ENCODE data around the gene ARID1B.
"Not testable (repeated sequence)": the region's sequence is repeated elsewhere in the genome, so short reads cannot be mapped to it uniquely, and the experiment has no call there.

ARID1B gene

DNA sequence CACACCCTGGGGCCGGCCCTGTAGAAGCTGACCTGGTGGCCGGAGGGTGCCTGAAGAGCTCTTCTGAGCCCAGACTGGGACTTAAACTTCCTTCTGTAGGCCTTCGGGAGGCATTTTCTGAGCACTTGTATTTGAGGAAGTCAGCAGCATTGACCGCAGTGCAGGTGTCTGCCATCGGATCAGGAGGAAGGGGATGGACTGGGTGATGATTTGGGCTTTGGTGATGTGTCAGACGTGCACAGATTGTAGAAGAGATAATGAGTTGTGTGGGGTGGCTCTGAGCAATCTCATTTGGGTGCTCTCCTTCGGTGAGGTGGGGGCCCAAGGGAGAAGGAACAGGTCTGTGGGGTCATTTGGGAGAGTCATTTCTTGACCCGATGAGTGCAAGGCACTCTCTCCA is 150.9 kb downstream of the ARID1B start:
- no peak for DNase-seq (ENCODE audit: extremely low read depth in 1 of 2, low read depth in 1 of 2)

DNA sequence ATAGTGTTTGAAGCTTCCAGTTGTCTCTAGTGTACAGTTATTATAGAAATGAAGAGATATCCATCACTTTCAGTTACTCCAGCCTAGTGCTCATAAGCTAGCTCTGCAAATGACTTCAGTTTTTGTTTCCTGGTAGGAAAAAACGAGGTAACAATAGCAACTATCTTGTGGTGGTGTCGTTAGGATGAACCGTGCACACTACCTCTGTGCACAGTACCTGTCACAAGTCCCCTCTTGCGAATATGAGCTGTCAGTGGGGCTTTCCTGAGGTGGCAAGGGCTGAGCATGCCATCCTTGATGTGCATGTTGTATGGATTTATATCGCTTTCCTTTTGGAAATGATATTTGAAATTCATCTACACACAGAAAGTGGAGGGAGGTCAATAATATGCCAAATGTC is 151.8 kb downstream of the ARID1B start:
- DNase-seq (ENCODE audit: extremely low read depth in 1 of 2, low read depth in 1 of 2) = no peak

DNA sequence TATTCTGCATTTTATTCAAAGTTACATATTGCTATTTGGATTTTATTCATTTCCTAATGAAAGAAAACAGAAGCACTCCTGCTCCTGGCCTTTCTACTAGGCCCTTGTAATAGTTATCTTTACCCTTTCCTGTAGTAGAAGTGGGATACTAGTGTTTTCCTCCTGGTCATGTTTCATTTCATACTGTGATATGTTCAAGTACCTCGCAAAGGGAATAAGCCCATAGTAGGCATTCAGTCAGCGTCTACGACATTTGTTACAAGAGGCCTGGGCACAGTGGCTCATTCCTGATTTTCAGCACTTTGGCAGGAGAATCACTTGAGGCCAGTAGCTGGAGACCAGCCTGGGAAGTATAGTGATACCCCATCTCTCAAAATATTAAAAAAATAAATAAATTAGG is 154.1 kb downstream of the ARID1B start:
- no peak for DNase-seq (ENCODE audit: extremely low read depth in 1 of 2, low read depth in 1 of 2)

DNA sequence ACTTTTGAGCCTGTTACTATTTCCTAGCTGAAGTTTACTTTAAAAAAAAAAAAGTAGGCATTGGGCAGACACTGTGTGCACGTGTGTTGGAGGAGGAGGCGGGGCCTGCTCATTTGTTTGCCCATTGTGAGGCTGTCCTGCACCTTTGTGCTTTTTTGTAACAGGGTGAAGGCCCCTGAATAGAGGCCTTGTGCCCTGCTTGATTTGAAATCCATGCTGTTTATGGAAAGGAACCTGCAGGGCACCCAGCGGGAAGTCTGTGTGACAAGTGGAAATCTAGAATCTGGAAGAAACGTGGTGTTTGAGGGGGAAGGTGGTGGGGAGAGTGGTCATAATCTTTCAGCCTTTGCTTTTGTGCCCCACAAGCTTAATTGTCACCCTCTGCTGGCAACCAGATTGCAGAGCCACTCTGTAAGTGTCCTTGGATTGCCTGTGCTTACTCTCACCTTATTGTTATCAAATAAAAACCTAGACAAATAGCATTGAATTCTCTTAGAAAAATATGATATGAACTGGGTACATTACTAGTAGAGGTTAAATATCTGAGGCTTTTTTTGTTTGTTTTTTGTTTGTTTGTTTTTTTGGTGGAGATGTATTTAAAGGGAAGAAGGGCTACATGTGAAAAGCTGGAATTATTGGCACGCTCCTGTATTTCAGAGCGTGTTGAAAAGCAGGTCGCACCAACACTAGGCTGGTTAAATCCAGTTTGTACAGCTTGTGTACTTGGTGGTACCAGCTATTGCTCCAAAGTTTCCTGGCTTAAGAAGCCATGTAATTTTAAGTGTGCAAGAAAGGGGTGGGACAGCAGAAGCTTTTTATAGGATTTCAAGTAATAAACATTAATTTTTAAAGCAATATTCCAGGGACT is 156.3 kb downstream of the ARID1B start:
- no peak for DNase-seq (ENCODE audit: extremely low read depth in 1 of 2, low read depth in 1 of 2)

DNA sequence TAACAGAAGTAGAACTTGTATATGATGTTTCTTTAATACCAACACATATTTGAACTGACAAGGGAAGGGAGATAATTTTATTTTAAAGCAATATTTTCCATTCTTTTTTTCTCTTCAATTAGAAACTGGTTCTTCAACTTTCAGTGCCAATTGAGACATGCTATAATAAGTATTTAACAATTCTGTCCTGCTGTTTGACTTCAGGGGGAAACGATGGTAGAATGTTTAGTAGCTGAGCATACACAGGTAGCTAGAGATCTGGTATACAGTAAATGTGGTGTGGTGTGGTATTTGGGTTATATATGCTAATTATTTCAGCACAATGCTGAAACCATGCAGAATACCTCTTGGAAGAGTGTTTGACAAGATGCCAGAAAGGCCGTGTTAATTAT is 156.9 kb downstream of the ARID1B start:
- DNase-seq (ENCODE audit: extremely low read depth in 1 of 2, low read depth in 1 of 2) = no peak

DNA sequence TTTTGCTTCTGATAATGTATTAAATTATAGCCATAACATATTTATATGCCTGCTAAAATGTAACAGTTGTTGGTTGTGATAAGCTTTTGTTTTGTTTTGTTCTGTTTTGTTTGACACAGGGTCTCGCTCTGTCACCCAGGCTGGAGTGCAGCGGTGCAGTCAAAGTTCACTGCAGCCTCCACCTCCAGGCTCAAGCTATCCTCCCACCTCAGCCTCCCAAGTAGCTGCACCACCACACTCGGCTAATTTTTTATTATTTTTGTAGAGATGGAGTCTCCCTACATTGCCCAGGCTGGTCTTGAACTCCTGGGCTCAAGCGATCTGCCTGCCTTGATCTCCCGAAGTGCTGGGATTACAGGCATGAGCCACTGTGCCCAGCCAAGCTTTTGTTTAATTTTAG is 157.8 kb downstream of the ARID1B start:
- no peak for DNase-seq (ENCODE audit: extremely low read depth in 1 of 2, low read depth in 1 of 2)

DNA sequence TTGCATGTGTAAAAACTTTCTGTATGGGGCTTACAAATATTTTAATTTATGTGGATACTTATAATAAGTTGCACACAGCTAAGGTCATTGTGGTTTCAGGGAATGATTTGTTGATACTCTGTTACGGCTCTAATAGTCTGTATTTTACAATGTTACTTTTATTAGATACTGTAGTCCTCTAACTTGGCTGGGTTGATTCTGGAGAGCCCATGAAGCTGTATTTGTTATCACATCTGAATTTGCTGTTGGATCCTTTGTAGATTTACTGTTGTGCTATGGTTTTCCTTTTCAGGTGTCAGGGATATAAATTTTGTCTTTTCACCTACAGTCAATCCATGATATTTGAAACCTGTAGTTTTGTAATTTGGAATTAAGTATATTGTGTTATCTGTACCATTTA is 161.0 kb downstream of the ARID1B start:
- no peak for DNase-seq (ENCODE audit: extremely low read depth in 1 of 2, low read depth in 1 of 2)

DNA sequence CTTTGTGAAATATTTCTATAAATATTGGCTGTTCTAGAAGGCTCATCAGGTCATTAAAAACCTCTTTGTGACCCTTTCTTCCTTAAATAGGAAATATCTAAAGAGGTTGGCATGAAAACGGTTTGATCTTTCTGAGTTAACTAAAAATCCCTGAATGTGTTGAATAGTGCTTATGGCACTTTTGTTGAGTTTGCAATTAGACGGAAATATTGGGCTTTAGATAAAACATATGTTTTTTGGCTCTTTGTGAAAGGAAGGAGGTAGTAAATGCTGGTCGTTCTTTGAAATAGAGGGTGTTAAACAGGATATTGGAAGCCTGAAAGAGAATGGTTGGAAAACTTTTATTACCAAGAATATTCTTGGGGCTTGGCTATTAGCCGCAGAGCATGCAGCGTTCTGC is 163.0 kb downstream of the ARID1B start:
- no peak for DNase-seq (ENCODE audit: extremely low read depth in 1 of 2, low read depth in 1 of 2)

DNA sequence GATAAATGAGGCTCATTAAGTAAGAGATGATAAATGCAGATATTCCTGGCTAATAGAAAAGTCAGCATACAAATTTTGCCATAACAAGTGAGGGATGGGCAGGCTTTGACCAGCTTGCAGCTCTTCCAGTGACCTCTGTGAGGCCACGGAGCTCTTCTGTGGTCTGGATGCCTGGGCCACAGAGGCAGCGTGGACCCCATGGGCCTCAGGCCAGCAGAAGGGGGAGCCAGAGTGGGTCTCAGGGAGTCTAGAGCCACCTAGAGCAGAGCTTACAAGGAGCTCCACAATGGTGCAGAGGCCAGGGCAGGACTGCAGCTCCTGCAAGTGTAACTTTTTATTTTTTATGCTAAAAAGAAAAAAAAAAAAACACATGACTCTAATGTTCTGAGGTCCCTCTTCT is 165.1 kb downstream of the ARID1B start:
- no peak for DNase-seq (ENCODE audit: extremely low read depth in 1 of 2, low read depth in 1 of 2)

DNA sequence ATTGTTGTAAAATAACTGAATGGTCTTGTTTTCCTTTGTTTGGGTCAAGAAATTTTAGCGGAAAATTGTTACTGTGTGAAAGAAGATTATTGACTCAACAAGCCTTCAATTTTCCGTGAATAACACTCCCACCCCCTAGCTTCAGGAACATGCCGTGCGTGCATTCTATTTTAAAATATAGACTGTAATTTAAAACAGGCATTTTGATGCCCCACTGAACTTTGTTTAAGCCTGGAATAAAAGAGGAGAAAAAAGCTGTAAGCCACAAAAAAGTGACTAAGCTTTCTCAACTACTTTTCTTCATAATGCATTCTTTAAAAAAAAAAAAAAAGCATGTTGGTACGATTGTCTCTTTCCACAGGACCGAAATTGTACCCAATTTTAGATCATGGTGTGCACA is 166.0 kb downstream of the ARID1B start:
- no peak for DNase-seq (ENCODE audit: extremely low read depth in 1 of 2, low read depth in 1 of 2)

DNA sequence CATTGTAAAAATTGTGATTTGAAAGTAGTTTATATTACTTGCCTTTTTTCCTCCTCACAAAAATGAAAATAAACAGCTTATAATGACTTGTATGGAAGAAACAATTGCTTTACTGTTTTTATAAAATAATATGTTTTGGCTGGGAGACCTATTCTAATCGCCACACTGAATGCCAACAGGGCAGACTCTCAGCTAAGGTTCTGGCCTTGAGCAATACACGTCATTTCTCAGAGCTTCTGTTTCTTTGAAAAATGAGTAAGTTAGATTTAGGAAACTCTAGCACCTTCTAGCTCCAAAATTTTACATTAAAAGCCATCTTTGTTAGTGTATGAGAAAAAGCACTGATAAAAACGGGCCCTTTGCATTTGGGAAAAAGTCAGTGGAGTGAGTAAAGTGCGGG is 166.6 kb downstream of the ARID1B start:
- no peak for DNase-seq (ENCODE audit: extremely low read depth in 1 of 2, low read depth in 1 of 2)

DNA sequence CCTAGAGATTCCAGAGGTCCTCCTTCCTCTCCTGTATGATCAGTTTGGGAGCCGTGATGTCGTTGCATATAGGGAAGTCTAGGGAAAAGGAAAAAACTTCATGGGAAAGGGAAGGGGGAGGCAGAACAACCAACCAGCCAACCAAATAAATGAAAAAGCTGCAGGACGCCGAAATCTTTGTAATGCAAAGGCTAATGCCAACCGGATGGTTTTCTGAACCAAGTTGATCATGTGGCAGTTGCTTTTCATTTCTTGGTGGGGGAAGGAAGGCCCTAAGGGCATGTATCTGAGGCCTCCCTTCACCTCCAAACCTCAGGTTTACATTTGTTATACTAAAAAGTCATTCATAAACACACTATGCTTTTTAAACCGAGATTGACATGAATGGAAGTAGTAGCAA is 167.2 kb downstream of the ARID1B start:
- DNase-seq (ENCODE audit: extremely low read depth in 1 of 2, low read depth in 1 of 2) = no peak

DNA sequence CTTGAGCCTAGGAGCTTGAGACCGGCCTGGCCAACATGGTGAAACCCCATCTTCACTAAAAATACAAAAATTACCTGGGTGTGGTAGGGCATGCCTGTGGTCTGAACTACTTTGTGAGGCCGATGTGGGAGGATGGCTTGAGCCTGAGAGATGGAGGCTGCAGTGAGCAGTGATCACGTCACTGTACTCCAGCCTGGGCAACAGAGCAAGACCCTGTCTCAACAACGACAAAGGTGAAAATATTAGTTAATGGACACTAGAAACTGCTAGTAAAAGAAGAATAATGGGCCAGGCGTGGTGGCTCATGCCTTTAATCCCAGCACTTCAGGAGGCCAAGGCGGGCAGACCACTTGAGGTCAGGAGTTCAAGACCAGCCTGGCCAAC is 168.6 kb downstream of the ARID1B start:
- not testable (repeated sequence) for DNase-seq (ENCODE audit: extremely low read depth in 1 of 2, low read depth in 1 of 2)

DNA sequence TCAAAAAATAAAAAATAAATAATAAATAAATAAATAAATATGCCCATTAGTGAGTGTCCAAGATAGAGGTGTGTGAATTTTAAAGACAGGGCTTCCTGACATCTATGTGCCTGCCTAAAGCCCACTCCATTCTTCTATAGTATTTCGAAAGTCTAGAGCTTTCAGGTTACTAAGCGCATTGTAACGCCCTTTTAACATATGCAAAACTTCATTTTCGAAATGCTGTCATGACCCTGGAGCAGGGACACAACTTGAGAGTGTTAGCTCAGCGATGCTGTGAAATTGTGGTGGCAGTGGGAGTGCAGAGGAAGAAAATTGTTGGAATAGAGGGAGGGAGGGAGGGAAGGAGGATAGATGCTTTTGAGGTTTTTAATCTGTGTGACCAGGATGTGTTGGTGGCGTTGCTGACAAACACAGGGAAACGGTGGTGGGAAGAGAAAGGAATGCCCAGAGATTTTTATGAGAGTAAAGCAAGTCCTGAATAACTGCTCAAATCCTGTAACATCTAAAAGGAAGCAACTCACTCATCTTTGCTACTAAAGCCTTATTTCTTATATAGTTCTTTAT is 169.3 kb downstream of the ARID1B start:
- no peak for DNase-seq (ENCODE audit: extremely low read depth in 1 of 2, low read depth in 1 of 2)

DNA sequence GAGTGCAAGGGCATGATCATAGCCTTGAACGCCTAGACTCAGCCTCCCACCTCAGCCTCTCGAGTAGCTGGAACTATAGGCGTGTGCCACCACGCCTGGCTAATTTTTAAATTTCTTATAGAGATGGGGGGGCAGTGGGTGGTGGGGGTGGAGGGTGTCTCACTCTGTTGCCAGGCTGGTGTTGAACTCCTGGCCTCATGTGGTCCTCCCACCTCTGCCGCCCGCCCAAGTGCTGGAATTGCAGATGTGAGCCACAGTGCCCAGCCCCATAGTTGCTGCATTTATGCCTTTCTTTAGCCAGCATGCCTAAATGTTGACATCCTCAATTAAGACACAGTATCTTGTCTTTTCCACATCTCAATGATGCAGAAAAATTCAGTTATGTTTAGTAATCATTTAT is 171.1 kb downstream of the ARID1B start:
- no peak for DNase-seq (ENCODE audit: extremely low read depth in 1 of 2, low read depth in 1 of 2)

DNA sequence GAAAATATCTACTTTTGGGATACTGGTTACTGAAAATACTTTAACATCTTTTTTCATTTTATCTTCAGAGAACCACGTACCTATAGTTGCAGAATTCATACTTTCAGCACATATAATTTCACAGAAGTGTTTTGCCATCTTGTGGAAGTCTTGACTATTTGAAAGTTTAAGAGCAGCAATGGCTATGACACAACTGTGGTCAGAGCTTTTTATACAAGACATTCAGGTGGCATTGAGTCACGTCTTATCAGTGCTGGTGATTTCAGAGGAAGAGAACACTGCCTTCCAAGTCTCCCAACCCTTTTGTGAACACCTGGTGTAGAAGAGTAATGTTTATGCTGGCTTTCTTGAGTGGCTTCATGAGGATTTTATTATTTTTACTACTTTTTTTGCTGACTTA is 171.6 kb downstream of the ARID1B start:
- DNase-seq (ENCODE audit: extremely low read depth in 1 of 2, low read depth in 1 of 2) = no peak

DNA sequence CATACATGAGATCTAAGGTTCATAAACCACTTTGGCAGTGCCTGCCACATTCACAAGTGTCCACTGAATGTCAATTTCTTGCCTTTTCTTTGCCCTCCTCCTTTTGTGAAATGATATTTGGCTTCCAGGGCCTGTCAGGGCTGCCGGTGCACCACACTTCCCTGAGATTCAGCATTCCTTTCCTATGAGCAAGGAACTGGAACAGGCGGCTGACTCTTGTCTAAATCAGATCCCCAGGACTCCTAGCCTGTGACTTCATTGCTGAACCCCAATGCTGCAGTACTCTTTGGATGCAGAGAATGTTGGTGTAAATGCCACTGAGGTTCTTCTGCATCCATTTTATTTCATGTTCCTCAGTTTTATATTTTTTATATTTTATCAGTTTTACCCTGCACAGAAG is 172.2 kb downstream of the ARID1B start:
- DNase-seq (ENCODE audit: extremely low read depth in 1 of 2, low read depth in 1 of 2) = no peak

DNA sequence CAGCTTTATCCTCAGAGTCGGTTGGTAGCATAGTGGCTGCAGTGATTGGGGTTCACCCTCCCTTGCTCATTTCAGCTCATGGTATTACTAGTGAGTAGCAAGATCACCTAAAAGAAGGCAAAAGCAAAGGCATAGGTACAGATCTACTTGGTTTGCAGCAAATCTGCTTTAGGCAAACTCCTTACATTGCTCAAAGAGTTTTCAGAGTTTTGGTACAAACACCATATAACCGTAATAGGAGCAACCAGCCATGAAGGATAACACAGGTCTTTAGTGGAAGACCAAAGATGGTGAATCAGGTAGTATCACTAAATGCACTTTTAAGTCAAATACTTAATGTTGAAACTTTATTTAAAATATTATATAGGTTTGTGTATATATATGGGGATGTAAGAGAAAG is 172.9 kb downstream of the ARID1B start:
- no peak for DNase-seq (ENCODE audit: extremely low read depth in 1 of 2, low read depth in 1 of 2)

DNA sequence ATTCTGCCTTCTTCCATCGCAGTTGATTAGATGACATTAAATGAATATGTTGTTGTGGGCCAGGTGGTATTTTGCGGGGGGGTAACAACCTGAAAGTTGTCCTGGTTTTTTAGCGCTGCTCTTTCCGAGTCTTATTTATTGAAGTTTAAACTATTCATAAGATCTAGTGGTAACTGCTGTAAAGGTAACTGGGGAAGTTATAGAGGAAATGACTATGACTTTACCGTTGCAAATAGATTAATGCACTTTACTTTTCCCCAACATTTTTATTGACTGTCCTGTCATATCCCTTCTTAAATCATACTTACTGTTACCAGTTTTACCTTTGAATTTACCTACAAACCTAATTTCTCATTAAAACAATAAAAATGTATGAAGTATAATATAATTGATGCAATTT is 173.4 kb downstream of the ARID1B start:
- no peak for DNase-seq (ENCODE audit: extremely low read depth in 1 of 2, low read depth in 1 of 2)

DNA sequence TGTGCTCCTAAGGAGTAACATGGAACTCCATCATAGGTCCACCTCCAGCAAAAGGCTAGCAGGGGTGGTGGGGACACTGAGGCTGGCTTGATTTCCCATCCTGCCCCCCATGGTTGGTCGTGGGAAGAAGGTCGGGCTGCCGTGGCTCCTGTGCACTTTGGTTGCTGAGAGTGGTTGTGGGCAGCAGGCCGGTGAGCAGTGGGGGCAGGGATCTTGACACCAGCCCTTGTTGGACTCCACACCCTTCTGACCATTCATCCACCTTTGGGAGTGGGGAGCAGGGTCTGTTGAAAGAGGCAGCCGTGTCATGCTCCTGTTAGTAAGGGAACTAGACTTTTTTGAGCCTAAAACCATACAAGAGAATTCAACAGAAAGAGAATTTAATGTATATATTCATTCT is 175.2 kb downstream of the ARID1B start:
- DNase-seq (ENCODE audit: extremely low read depth in 1 of 2, low read depth in 1 of 2) = no peak

DNA sequence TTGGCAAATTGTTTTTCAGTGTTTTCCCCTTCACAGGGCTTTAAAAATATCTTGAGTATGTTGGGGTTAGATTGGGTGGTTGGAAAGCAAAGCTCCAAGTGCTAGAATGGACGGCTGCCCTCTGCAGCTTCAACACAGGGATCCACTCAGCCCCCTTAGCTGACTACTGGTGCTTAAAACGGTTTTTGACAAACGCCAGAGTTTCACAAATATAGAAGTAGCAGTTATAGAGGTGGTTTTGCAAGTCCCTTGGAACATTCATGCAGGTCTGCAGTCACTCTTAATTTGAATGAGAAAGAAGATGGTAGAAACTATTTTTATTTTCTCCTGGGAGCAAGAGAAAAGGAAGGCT is 175.9 kb downstream of the ARID1B start:
- no peak for DNase-seq (ENCODE audit: extremely low read depth in 1 of 2, low read depth in 1 of 2)

DNA sequence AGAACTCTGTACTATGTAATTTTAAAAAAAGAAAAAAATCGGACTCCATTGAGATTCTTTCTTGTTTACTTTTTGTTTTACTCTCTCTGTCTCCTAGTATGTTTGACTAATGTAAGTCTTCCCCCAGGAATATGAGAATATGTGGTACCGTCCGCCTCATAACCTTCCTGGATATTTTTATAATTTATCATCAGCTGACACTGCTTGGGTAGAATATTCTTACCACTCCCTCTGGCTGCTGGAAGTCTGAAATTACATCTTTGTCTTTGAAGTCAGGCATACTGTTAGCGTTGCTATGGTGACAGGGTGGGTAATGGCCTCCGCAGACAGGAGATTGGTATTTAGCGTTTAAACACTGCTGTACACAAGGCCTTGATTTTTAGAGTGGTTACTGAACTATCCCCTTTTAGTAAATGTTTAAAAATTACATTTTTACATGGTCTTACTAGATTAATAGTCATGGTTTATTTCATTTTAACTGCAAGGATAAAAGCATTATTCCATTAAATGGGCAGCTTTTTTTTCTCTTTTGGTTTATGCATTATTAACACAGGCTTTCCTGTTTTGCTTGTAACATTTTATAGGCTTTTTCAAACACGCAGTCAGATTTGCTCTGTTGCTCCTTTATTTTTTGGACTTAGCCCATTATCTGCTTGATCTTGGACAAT is 176.4 kb downstream of the ARID1B start:
- DNase-seq (ENCODE audit: extremely low read depth in 1 of 2, low read depth in 1 of 2) = peak in 1 of 2 donors; percentile 15
